Measurements from ENCODE around the gene BTBD16.

DNA sequence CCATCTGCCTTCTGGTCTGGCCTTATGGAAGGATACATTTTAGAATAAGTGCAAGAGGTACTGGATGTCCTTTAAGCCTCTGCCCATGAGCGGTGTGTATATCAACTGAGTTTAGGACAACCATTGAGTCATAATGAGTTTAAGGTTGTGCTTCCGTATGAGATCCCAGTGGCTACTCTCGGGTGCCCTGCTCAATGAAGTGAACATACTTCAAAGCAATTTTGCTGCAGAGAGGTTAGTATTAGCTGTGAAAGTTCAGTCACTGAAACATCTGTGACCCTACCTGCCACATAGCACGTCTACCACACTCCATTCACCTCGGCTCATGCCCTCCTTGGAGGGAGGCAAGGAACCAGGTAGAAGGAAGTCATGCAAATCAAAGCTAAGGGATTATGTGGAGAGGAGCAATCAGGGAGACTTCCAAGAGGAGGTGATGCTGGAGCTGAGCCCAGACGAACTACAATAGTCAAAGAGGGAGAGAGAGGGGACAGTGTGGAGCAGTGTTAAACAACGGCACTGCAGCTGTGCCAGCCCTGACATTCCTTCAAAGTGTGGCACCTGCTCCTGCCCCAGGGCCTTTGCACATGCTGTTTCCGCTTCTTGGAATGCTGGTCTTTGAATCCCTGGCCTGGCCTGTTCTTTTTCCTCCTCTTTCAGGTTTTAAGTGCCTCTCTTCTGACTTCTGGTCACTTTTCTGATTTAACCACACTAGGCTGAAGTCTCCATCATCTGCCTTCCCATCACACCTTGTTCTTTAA, 25.4 kb downstream of the BTBD16 start:
- TF ChIP-seq, protein P1, sequence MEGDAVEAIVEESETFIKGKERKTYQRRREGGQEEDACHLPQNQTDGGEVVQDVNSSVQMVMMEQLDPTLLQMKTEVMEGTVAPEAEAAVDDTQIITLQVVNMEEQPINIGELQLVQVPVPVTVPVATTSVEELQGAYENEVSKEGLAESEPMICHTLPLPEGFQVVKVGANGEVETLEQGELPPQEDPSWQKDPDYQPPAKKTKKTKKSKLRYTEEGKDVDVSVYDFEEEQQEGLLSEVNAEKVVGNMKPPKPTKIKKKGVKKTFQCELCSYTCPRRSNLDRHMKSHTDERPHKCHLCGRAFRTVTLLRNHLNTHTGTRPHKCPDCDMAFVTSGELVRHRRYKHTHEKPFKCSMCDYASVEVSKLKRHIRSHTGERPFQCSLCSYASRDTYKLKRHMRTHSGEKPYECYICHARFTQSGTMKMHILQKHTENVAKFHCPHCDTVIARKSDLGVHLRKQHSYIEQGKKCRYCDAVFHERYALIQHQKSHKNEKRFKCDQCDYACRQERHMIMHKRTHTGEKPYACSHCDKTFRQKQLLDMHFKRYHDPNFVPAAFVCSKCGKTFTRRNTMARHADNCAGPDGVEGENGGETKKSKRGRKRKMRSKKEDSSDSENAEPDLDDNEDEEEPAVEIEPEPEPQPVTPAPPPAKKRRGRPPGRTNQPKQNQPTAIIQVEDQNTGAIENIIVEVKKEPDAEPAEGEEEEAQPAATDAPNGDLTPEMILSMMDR (IDR thresholded peaks at IDR 0.05) = no peak
- TF ChIP-seq, protein P2, sequence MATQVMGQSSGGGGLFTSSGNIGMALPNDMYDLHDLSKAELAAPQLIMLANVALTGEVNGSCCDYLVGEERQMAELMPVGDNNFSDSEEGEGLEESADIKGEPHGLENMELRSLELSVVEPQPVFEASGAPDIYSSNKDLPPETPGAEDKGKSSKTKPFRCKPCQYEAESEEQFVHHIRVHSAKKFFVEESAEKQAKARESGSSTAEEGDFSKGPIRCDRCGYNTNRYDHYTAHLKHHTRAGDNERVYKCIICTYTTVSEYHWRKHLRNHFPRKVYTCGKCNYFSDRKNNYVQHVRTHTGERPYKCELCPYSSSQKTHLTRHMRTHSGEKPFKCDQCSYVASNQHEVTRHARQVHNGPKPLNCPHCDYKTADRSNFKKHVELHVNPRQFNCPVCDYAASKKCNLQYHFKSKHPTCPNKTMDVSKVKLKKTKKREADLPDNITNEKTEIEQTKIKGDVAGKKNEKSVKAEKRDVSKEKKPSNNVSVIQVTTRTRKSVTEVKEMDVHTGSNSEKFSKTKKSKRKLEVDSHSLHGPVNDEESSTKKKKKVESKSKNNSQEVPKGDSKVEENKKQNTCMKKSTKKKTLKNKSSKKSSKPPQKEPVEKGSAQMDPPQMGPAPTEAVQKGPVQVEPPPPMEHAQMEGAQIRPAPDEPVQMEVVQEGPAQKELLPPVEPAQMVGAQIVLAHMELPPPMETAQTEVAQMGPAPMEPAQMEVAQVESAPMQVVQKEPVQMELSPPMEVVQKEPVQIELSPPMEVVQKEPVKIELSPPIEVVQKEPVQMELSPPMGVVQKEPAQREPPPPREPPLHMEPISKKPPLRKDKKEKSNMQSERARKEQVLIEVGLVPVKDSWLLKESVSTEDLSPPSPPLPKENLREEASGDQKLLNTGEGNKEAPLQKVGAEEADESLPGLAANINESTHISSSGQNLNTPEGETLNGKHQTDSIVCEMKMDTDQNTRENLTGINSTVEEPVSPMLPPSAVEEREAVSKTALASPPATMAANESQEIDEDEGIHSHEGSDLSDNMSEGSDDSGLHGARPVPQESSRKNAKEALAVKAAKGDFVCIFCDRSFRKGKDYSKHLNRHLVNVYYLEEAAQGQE (IDR thresholded peaks at IDR 0.05; ENCODE audit: insufficient read depth in 1 of 2, low read depth in 2 of 2, low read length in 1 of 2) = no peak
- no peak for TF ChIP-seq POLR2AphosphoS5 (IDR thresholded peaks at IDR 0.05; ENCODE audit: low read depth, low read length)
- TF ChIP-seq TCF7L2 (IDR thresholded peaks at IDR 0.05; ENCODE audit: low read depth, low read length) = no peak
- no peak for TF ChIP-seq SIN3A (IDR thresholded peaks at IDR 0.05; ENCODE audit: borderline replicate concordance, insufficient read depth, low read depth, low read length)

Data from Panc1 (cell line).